ENCODE measurements around the gene KNL1. TPM values are rescaled to one million over a fixed set of nuclear protein-coding genes. Genes with fewer than 3 reads are reported as not detected.
A peak's percentile ranks its signal among the peaks of the same experiment; 100 is the strongest.
"Not testable (repeated sequence)": the region's sequence is repeated elsewhere in the genome, so short reads cannot be mapped to it uniquely, and the experiment has no call there.

KNL1 gene
- polyA plus RNA-seq, 4 donors: 18.2 to 22.7 (median 20.2) TPM

- no peak for DNase-seq (ENCODE audit: low read depth in 4 of 4, low spot score in 3 of 4)
Observed at GRCh38 chr15:40647523-40647922, 53.5 kb downstream of the KNL1 start.

- DNase-seq (ENCODE audit: low read depth in 4 of 4, low spot score in 3 of 4): no peak
Observed at GRCh38 chr15:40650479-40650878, 56.4 kb downstream of the KNL1 start.

- no peak for DNase-seq (ENCODE audit: low read depth in 4 of 4, low spot score in 3 of 4)
Observed at GRCh38 chr15:40660686-40661085, 66.6 kb downstream of the KNL1 start.

GRCh38 chr15:40664909-40665308, 70.9 kb downstream of the KNL1 start:
- DNase-seq (ENCODE audit: low read depth in 4 of 4, low spot score in 3 of 4): no peak

GRCh38 chr15:40676290-40676689, 82.2 kb downstream of the KNL1 start:
- not testable (repeated sequence) for DNase-seq (ENCODE audit: low read depth in 4 of 4, low spot score in 3 of 4)

GRCh38 chr15:40676906-40677305, 82.9 kb downstream of the KNL1 start:
- not testable (repeated sequence) for DNase-seq (ENCODE audit: low read depth in 4 of 4, low spot score in 3 of 4)

GRCh38 chr15:40680151-40680550, 86.1 kb downstream of the KNL1 start:
- DNase-seq (ENCODE audit: low read depth in 4 of 4, low spot score in 3 of 4): no peak

- DNase-seq (ENCODE audit: low read depth in 4 of 4, low spot score in 3 of 4): not testable (repeated sequence)
Observed at GRCh38 chr15:40680959-40681358, 86.9 kb downstream of the KNL1 start.

GRCh38 chr15:40684381-40684780, 90.3 kb downstream of the KNL1 start:
- DNase-seq (ENCODE audit: low read depth in 4 of 4, low spot score in 3 of 4): no peak

GRCh38 chr15:40685376-40685775, 91.3 kb downstream of the KNL1 start:
- DNase-seq (ENCODE audit: low read depth in 4 of 4, low spot score in 3 of 4): no peak

GRCh38 chr15:40688932-40689799, 95.1 kb downstream of the KNL1 start:
- DNase-seq (ENCODE audit: low read depth in 4 of 4, low spot score in 3 of 4): no peak

GRCh38 chr15:40691737-40692136, 97.7 kb downstream of the KNL1 start:
- no peak for DNase-seq (ENCODE audit: low read depth in 4 of 4, low spot score in 3 of 4)

- DNase-seq (ENCODE audit: low read depth in 4 of 4, low spot score in 3 of 4): peak in 1 of 4 donors; percentile 5
Observed at GRCh38 chr15:40693904-40694687, 100.0 kb downstream of the KNL1 start.

GRCh38 chr15:40694688-40695468, 100.8 kb downstream of the KNL1 start, which contains the start of gene RAD51:
Gene RAD51, plus strand, starts transcription at chr15:40695174. Its CDS starts 3,585 bp downstream, at chr15:40698759.
- DNase-seq (ENCODE audit: low read depth in 4 of 4, low spot score in 3 of 4): peak; percentile 86 to 89 (median 88)

- peak in 1 of 4 donors; percentile 13 for DNase-seq (ENCODE audit: low read depth in 4 of 4, low spot score in 3 of 4)
Observed at GRCh38 chr15:40695469-40695890, 101.4 kb downstream of the KNL1 start.

- no peak for DNase-seq (ENCODE audit: low read depth in 4 of 4, low spot score in 3 of 4)
Observed at GRCh38 chr15:40696228-40696627, 102.2 kb downstream of the KNL1 start.

- no peak for DNase-seq (ENCODE audit: low read depth in 4 of 4, low spot score in 3 of 4)
Observed at GRCh38 chr15:40697916-40698315, 103.9 kb downstream of the KNL1 start.

- no peak for DNase-seq (ENCODE audit: low read depth in 4 of 4, low spot score in 3 of 4)
Observed at GRCh38 chr15:40702077-40702476, 108.0 kb downstream of the KNL1 start.

GRCh38 chr15:40706121-40706520, 112.1 kb downstream of the KNL1 start:
- DNase-seq (ENCODE audit: low read depth in 4 of 4, low spot score in 3 of 4): no peak

Data from right renal pelvis (tissue), 4 donors.